Amniotic epithelial cell (primary cell): ENCODE data around the gene NMRK1.

Experiments used
- DNase-seq: peaks from one replicate; pipeline ENCODE4 v3.0.0-alpha.2; 2010; ENCODE audit warnings: low read depth

NMRK1 gene

DNA sequence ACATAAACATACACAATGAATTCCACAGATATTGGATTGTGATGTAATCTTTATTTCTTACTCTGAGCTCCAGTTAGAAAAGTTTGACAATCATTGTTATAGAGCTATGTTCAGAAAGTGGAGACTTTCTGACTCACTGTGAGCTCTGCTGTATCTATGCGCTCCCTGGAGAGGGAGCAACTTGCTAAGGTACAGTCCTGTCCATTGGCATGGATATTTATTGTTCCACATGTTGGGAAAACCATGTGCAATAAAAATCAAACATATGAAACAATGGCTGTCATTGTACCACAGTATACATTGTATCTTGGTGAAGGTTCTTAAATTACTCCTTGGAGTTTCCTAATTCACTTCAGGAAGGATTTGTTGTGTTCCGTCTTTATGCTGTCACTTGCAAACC, 26.8 kb downstream of the NMRK1 start:
- no peak for DNase-seq

DNA sequence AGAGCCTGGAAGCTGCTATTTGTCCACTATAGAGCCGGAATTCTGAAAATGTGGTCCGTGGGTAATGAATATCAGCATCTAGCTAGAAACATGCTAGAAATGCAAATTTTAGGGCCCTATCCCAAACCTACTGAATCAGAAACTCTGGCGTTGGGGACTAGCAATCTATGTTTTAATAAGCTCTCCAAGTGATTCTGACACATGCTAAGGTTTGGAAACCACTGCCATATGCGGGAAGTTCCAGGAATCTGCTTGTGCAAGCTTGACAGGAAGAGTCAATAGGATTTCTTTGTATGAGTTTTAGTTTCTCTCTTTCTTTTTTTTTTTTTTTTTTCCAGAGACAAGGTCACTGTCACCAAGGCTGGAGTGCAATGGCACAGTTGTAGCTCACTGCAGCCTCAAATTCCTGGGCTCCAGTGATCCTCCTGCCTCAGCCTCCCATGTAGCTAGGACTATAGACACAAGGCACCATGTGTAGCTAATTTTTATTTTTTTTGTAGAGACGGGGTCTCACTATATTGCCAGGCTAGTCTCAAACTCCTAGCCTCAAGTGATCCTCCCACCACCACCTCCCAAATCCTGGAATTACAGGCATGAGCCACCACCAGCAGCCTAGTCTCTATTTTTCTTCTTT, 33.5 kb downstream of the NMRK1 start:
- DNase-seq, result peak; percentile 15

DNA sequence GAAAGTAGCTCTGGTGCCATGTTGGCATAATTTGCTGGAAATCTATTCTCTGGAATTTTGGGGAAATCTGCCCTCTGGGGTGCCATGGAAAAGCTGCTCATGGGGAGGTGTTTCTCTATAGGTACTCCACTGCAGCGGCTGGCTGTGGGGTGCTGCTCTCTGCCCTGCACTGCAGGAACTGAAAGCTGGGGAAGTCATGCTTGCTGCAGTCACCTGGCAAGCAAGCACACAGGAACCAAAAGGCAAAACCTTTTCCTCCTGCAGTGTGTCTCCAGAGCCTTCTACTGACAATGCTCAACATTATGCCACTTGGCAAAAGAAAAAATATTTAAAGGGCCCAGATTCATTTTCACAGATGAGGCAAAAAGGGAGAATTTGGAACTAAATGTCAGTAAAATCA, 34.1 kb downstream of the NMRK1 start:
- DNase-seq, result no peak

DNA sequence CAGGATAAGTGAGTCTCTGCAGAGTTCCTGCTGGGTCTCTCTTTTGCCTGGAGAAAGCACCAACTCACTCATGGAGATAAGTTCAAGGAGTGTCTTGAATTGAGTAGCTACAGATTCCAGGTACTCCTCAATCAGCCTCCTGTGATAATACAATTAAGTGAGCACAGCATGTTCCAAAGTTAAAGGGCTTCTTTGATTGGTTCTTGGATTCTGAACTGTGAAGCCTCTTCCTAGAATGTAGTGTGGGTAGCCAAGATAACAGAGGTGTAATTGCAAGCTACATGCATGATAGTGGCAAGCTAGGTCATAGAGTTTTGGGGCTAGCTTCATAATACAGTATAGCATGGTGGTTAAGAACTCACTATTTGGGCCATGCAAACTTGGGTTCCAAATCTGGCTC, 36.7 kb downstream of the NMRK1 start:
- no peak for DNase-seq

DNA sequence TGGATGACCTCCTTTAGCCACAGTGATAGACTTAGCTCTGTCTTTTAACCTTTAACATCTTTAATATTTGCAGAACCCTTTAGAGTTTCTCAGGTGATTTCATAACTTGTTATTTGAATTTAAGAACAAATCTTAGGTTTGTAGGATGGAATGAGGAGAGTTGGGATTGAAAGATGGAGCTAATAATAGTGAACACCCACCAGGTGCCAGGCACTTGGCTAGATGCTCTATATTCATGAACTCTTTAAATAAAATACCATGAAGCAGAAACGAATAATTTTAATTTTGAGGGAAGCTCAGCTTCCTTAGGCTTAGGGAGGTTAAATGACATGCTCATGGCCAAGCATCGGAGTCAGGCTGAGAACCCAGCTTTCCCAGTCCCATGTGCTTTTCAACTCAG, 40.4 kb downstream of the NMRK1 start:
- DNase-seq, result no peak

DNA sequence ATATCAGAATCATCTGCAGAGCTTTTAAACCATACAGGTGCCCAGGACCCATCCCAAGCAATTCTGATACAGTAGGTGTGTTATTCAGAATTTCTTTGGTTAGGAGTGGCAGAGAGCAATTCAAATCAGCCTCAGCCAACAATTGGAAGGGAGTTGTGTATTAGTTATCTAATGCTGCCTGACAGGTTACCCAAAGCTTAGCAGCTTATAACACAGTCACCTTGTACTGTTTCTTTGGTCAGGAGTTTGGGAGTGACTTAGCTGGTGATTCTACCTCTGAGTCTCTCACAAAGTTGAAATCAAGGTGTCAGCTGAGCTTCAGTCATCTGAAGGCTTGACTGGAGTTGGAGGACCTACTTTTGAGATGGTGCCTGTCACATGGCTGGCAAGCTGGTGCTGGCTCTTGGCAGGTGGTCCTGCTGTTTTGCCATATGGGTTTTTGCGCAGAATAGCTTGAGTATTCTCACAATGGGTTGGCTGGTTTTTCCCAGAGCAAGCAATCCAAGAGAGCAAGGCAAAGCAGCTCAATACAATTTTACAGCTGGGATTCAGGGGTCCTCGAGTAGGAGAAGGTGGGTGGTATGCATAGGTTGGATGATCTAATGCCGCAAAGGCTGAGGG, 41.1 kb downstream of the NMRK1 start:
- no peak for DNase-seq

DNA sequence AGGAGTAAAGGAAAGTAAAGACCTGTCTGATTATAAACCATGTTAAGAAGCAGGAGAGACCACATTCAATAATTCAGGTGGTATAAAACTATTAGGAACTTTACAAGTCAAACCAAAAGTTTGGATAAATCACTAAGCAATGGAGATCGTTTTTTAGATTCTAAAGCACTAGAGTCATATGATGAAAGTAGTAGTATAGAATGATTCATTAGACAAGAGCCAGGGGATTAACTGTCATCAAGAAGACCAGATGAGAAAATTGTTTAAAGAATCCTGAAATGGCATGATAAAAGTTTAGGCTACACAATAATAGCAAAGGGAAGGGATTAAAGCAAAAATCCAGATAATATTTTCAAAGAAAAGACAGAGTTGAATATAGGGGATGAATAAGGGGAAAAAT, 46.9 kb downstream of the NMRK1 start:
- DNase-seq, result peak; percentile 37

DNA sequence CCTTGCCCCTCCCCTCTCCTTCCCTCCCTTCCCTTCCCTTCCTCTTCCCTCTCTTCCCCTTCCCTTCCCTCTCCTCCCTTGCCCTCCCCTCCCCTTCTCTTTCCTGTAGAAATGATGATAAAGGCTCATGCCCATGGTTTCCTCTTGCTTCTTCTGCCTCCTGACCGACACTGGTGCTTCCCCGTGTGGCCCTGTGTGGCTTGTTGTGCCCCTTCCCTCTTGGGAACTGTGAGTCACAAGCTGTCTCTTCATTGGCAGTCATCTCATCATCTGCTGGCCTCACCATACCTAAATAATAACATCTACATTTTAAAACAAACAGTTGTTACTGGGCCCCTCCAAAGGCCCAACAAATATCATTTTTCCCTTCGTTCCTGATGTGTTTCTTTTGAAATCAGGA, 48.2 kb downstream of the NMRK1 start:
- DNase-seq, result no peak

DNA sequence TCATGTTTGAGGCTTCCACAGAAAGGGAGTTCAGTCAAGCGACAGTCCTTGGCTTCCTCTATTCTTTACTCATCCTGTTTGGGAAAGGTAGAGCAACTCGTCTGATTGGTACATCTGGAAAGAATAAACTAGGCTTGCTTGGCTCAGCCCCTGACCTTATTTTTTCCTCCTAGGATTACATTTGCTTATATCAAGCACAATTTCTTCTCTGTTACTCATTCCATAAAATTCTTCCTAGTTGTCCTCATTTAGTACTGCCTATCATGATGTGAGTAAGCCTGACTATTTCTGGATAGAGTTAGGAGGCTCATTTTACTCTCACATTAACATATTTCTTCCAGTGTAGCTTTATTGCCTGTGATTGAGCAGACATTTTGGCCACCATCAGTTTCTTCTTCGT, 48.9 kb downstream of the NMRK1 start:
- peak; percentile 88 for DNase-seq

DNA sequence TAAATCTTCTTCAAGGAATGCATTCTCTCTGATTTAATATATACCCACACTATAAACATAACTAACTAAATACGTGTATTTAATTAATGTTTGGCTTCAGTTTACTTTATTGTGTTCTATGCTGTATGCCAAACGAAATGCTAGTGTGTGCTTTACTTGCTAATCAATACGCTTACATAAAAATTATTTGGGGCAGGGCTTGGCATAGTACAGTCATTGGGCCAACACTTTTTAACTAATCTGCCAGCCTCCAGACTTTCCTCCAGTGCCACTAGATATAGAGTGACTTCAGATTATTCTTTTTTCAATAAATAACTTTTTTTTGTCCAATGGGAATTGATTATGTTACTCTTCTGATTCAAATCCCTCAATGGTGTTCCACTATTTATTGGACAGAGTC, 51.2 kb downstream of the NMRK1 start:
- DNase-seq, result no peak

DNA sequence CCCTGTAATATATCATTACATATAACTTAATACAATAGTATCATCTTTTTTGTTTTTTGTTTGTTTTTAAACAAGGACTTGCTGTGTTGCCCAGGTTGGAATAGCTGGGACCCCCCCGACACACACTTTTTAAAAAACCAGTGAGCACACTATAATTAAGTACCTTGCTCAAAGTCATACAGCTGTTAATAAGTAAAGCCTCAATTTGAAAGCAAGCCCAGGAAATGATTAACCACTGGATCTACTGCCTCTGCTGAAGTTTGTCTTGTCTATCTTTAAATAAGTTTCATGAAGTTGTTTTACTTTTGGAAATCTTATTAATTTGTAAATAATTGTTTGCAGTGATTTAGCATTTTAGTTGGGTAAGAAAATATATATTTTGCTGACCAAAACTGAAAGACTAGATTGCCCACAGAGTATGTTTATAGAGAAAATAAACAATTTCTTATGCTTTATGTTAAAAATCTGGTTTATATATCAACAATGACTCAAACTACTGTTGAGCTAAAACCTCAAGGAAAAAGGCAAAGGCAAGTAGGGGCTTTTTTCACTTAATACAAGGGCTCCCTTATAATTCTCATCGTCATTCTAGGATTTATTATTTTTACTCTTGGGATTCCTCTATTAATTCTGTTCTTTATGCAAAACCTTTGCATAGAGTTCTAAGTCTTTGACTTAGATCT, 54.0 kb downstream of the NMRK1 start:
- no peak for DNase-seq

DNA sequence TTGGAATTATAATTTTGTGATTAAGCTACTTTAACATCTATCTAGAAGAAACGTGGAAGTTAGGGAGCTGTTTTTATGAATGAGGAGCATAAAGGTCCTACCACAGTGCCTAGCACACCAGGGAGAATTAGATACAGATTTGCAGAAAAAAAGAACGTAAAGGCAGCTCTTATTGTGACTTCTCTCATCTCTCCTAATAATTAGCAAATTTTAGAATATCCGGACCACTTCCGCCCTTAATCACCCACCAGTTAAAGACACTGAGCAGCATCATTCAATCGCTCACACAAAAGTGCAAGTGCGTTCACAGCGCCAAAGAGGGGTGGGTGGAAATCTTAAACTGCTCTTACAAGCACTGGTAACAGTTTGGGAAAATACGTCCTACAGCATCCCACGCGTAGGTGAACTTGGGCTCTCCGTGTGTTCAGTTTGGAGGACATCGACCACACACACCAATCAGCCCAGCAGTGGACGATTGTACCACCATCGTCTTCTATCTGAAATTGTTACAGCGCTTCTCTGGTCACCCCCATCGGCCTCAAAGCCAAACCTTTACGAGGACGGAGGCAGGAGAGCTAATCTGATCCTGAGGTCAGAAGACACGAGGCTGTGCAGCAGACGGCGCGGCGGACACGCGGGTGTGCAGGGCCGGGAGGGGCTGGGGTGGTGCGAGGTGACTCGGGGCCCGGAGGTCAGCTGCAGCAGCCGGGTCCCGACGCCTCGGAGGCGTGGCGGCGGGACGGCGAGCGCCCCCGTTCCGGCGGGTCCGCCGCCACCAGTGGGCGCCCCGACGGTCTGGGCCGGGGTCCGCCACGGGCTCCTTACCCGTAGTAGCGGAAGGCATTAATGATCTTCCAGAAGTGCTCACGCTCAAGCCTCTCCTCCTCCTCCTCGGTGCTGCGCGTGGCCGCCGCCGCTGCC, 60.5 kb downstream of the NMRK1 start:
- peak; percentile 33 for DNase-seq

DNA sequence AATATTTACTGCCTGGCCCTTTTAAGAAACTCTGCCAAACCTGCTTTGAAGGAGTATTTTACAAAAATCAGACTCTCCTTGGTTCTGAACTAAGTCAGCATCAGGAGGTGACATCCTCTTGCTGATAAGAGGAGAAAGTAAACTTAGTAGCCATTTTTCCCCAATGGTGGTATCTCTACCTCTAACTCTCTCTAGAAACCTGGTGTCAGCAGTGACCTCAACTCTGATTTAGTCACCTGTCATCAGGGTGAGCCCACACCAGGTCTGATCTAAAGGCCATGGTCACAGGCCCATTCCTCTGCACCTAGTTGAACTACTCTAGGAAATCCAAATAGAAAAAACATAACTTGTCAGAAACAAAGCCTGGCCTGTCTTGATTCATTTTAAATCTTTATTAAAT, 64.1 kb downstream of the NMRK1 start:
- DNase-seq, result no peak

DNA sequence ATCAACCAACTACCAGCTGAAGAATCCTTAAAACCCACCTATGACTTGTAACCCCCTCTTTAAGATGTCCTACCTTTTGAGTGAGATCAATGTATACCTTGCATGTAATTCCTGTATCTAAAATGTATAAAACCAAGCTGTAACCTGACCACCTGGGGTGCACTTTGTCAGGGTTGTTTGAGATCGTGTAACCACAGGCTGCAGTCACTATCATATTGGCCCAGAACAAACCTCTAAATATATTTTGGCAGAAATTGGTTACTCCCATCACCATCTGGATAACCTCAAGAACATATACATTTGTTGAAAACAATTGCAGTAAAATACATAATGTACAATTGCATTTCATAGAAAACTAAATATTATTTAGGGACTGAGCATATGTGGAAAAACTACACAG, 68.3 kb downstream of the NMRK1 start:
- DNase-seq, result no peak

DNA sequence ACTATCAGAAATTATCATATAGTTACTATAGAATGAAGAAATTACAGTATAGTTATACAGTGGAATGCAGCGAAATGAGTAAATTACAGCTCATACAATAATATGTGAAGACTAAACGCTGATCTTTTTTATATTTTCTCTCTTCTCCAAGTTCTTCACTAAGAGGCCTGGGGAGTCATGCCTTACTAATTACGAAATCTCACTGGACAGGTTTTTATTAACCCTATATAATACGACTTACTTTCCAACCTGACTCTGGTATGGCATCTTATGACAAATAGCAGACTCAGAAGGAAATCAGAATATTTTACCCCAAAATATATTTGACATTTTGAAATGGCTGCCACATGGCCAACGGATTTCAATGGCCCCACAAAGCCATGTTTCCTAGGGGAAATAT, 68.9 kb downstream of the NMRK1 start:
- DNase-seq, result no peak

DNA sequence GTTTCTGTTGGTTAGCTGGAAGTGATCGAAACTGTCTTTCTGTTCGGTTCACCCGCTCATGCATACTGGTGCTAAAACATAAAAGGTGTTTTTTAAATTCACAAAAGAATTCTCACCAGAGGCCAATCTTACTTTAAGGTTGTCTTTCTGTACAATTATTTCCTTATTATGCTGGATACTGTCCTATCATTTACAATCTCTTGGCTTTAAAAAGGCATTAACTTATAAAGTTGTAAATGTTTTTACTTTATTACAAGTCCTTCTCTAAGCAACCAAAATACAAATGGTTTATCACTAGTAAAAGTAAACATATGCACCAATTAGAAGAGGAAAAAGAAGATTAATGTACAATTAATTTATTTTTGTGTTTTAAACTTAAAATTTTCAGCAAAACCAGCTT, 70.6 kb downstream of the NMRK1 start:
- DNase-seq, result no peak

DNA sequence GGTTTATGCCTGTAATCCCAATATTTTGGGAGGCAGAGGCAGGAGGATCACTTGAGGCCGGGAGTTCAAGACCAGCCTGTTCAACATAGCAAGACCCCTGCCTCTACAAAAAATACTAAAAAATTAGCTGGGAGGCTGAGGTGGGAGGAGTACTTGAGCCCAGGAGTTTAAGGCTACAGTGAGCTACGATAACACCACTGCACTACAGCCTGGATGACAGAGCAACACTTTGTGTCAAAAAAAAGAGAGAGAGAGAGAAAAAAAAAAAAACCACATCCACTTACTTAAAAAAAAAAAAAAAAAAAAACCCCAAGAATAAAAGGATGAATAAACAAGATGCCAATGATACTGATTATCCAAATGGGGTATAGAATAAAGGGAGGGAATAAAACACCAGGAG, 74.2 kb downstream of the NMRK1 start:
- DNase-seq, result no peak
